Mucosa of descending colon (tissue), 3 donors: Measurements from ENCODE around the gene TRIM14. TPM values are rescaled to one million over a fixed set of nuclear protein-coding genes. Genes with fewer than 3 reads are reported as not detected.
A peak's percentile ranks its signal among the peaks of the same experiment; 100 is the strongest.

Source experiments
- ATAC-seq: fragments of 200-7000 bp; cut with Tn5 transposase; one replicate; pipeline ENCODE4 v1.9.1; 2020; ENCODE audit warnings: mild to moderate bottlenecking, moderate library complexity
- DNase-seq, 3 donors: peaks; one replicate each; pipeline ENCODE4 v3.0.0-alpha.2; 2020
- H3K36me3 ChIP-seq: fragments of 200-600 bp; one replicate; pipeline ENCODE4 v1.8.0; 2021; ENCODE audit warnings: low read depth, mild to moderate bottlenecking
- H3K4me1 ChIP-seq: fragments of 200-600 bp; one replicate; pipeline ENCODE4 v1.8.0; 2021; ENCODE audit warnings: low read depth, mild to moderate bottlenecking
- H3K4me3 ChIP-seq: fragments of 200-600 bp; one replicate; pipeline ENCODE4 v1.8.0; 2021; ENCODE audit warnings: mild to moderate bottlenecking
- H3K9me3 ChIP-seq: fragments of 200-600 bp; one replicate; pipeline ENCODE4 v1.8.0; 2021; ENCODE audit warnings: mild to moderate bottlenecking
- CTCF ChIP-seq: fragments of 200-600 bp; IDR thresholded peaks from one replicate; pipeline ENCODE4 v1.8.0; 2022; ENCODE audit warnings: antibody characterized with exemption, mild to moderate bottlenecking
- intact Hi-C, 2 donors: fragments of 100-400 bp; cut with DNase I in 1 of 2; cut with micrococcal nuclease in 1 of 2; formaldehyde crosslinking; loops; one replicate each; pipeline versions ENCODE4 v1.11.0 to v1.11.1; 2022; cut with DNase I, micrococcal nuclease
- total RNA-seq, 3 donors: library from RNA; stranded (reverse); fragmentation: NEBNext Ultra II Directional in 2 of 3; extraction: Animal tissue kit (Norgen Biotek cat#: 25700) in 2 of 3; gene quantifications; one replicate each; pipeline versions ENCODE4 v1.2.1 to v1.2.4, GENCODE V29; 2021 to 2023
- donor health status: DM: no; HTN: no; CAD: no; lungs with moderate emphysema.
- donor health status: DM: no; HTN: no; CAD: no.
- donor health status: DM: no; HTN: yes; CAD: no.

Gene TRIM14
- total RNA-seq, 3 donors from 2014 or later, result 44.9 to 67.2 (median 55.6) TPM

GRCh38 chr9:98152526-98152925, 33.5 kb upstream of the TRIM14 start:
- TF ChIP-seq CTCF, result no peak
- Histone ChIP-seq H3K4me3 (no peak overlapping the region), H3K9me3 (no peaks in the 10 kb centered on the region), H3K36me3 (no peaks in the 10 kb centered on the region), H3K4me1 (no peaks in the 10 kb centered on the region)
- no peak for ATAC-seq
- intact Hi-C loops, result no loop called here
- DNase-seq, result no peak

GRCh38 chr9:98150721-98151120, 31.7 kb upstream of the TRIM14 start:
- Histone ChIP-seq H3K4me1 (peaks cover 10% of the 10 kb centered on the region), H3K4me3 (no peak overlapping the region), H3K36me3 (no peaks in the 10 kb centered on the region), H3K9me3 (no peaks in the 10 kb centered on the region)
- intact Hi-C loops, result no loop called here
- ATAC-seq (no peak), DNase-seq (peak in 1 of 3 donors; percentile 2)
- no peak for TF ChIP-seq CTCF

- no peak for ATAC-seq
- no peaks in the 10 kb centered on the region for H3K36me3 ChIP-seq
- peak in 1 of 3 donors; percentile 10 for DNase-seq
- intact Hi-C loops, result no loop called here
- H3K4me3 ChIP-seq, result no peak overlapping the region
- H3K9me3 ChIP-seq, result no peaks in the 10 kb centered on the region
- TF ChIP-seq CTCF, result no peak
- H3K4me1 ChIP-seq, result peaks cover 15% of the 10 kb centered on the region
These were observed 31.1 kb upstream of the TRIM14 start for GRCh38 chr9:98150164-98150563.

GRCh38 chr9:98149422-98149821, 30.4 kb upstream of the TRIM14 start:
- no peaks in the 10 kb centered on the region for H3K36me3 ChIP-seq
- no peak for TF ChIP-seq CTCF
- ATAC-seq (no peak), DNase-seq (peak in 1 of 3 donors; percentile 6)
- no peak overlapping the region for H3K4me3 ChIP-seq
- intact Hi-C loops, result no loop called here
- H3K9me3 ChIP-seq, result no peaks in the 10 kb centered on the region
- H3K4me1 ChIP-seq, result peaks cover 22% of the 10 kb centered on the region

- no peaks in the 10 kb centered on the region for H3K36me3 ChIP-seq
- TF ChIP-seq CTCF, result no peak
- intact Hi-C loops, result no loop called here
- H3K4me3 ChIP-seq, result no peak overlapping the region
- no peaks in the 10 kb centered on the region for H3K9me3 ChIP-seq
- DNase-seq (no peak), ATAC-seq (no peak)
- peaks cover 25% of the 10 kb centered on the region for H3K4me1 ChIP-seq
These were observed 29.5 kb upstream of the TRIM14 start for GRCh38 chr9:98148486-98148885.

- no peaks in the 10 kb centered on the region for H3K36me3 ChIP-seq
- ATAC-seq (no peak), DNase-seq (no peak)
- H3K4me3 ChIP-seq, result no peak overlapping the region
- TF ChIP-seq CTCF, result no peak
- no peaks in the 10 kb centered on the region for H3K9me3 ChIP-seq
- peaks cover 31% of the 10 kb centered on the region for H3K4me1 ChIP-seq
- intact Hi-C loops, result no loop called here
These were observed 28.6 kb upstream of the TRIM14 start for GRCh38 chr9:98147582-98147981.
